GM10847 (cell line): Measurements from ENCODE around the gene SND1.

Experiments used
- POLR2A ChIP-seq: IDR thresholded peaks from 2 replicates; pipeline ENCODE4 v1.6.1; 2011; ENCODE audit not compliant: insufficient read length; ENCODE audit errors: extremely low read depth

SND1 gene

GRCh38 chr7:127758845-127759244, 106.9 kb downstream of the SND1 start:
- TF ChIP-seq POLR2A = no peak

- no peak for TF ChIP-seq POLR2A
Measured at GRCh38 chr7:127759945-127760421, 108.0 kb downstream of the SND1 start.

GRCh38 chr7:127760436-127761031, 108.5 kb downstream of the SND1 start:
- TF ChIP-seq POLR2A = no peak

- TF ChIP-seq POLR2A = no peak
Measured at GRCh38 chr7:127761196-127761595, 109.2 kb downstream of the SND1 start.

- TF ChIP-seq POLR2A = no peak
Measured at GRCh38 chr7:127764681-127765080, 112.7 kb downstream of the SND1 start.

- no peak for TF ChIP-seq POLR2A
Measured at GRCh38 chr7:127765150-127765549, 113.2 kb downstream of the SND1 start.

- no peak for TF ChIP-seq POLR2A
Measured at GRCh38 chr7:127766831-127767459, 115.0 kb downstream of the SND1 start.

GRCh38 chr7:127768241-127768640, 116.2 kb downstream of the SND1 start:
- TF ChIP-seq POLR2A = no peak

- TF ChIP-seq POLR2A = no peak
Measured at GRCh38 chr7:127769137-127769536, 117.1 kb downstream of the SND1 start.

- no peak for TF ChIP-seq POLR2A
Measured at GRCh38 chr7:127769696-127770400, 117.9 kb downstream of the SND1 start.

GRCh38 chr7:127770885-127771284, 118.9 kb downstream of the SND1 start:
- no peak for TF ChIP-seq POLR2A

- TF ChIP-seq POLR2A = no peak
Measured at GRCh38 chr7:127771707-127772106, 119.7 kb downstream of the SND1 start.

GRCh38 chr7:127776776-127777386, 124.9 kb downstream of the SND1 start:
- TF ChIP-seq POLR2A = no peak

- no peak for TF ChIP-seq POLR2A
Measured at GRCh38 chr7:127780489-127780888, 128.5 kb downstream of the SND1 start.

- TF ChIP-seq POLR2A = no peak
Measured at GRCh38 chr7:127781081-127781480, 129.1 kb downstream of the SND1 start.

GRCh38 chr7:127782075-127782474, 130.1 kb downstream of the SND1 start:
- TF ChIP-seq POLR2A = no peak
